Inflammatory macrophage (primary cell): ENCODE measurements around the gene PDLIM7.

ENCODE experiments used
- DNase-seq, 2 donors: peaks; one replicate each; pipeline ENCODE4 v3.0.0-alpha.2; 2020 to 2022

Gene PDLIM7

GRCh38 chr5:177524539-177524900 lies 27.1 kb upstream of the PDLIM7 start:
- no peak for DNase-seq

GRCh38 chr5:177523711-177524538 lies 26.5 kb upstream of the PDLIM7 start:
- DNase-seq, result no peak

- DNase-seq, result no peak
Observed at GRCh38 chr5:177520916-177521513, 23.6 kb upstream of the PDLIM7 start.

- no peak for DNase-seq
Observed at GRCh38 chr5:177520271-177520670, 22.9 kb upstream of the PDLIM7 start.

- no peak for DNase-seq
Observed at GRCh38 chr5:177519463-177520235, 22.2 kb upstream of the PDLIM7 start.

GRCh38 chr5:177516601-177517568 lies 19.5 kb upstream of the PDLIM7 start, which contains the start of gene DDX41:
TSS of gene DDX41 (minus strand) at chr5:177516961. CDS start at chr5:177516945, 16 bp downstream.
- peak; percentile 99 for DNase-seq

- no peak for DNase-seq
Observed at GRCh38 chr5:177515580-177515979, 18.2 kb upstream of the PDLIM7 start.

- no peak for DNase-seq
Observed at GRCh38 chr5:177514541-177514940, 17.1 kb upstream of the PDLIM7 start.

GRCh38 chr5:177513500-177513899 lies 16.1 kb upstream of the PDLIM7 start:
- DNase-seq, result no peak

GRCh38 chr5:177512736-177513380 lies 15.5 kb upstream of the PDLIM7 start:
- no peak for DNase-seq

- no peak for DNase-seq
Observed at GRCh38 chr5:177511796-177512675, 14.6 kb upstream of the PDLIM7 start.

- peak in 1 of 2 donors; percentile 22 for DNase-seq
Observed at GRCh38 chr5:177511181-177511580, 13.8 kb upstream of the PDLIM7 start.

- DNase-seq, result peak; percentile 97 to 98
Observed at GRCh38 chr5:177510567-177511053, 13.2 kb upstream of the PDLIM7 start.

GRCh38 chr5:177509991-177510566 lies 12.7 kb upstream of the PDLIM7 start:
- peak; percentile 46 to 71 for DNase-seq

- DNase-seq, result peak; percentile 72 to 76
Observed at GRCh38 chr5:177509381-177509951, 12.1 kb upstream of the PDLIM7 start, which contains the start of gene DOK3. TSS of gene DOK3 (minus strand) at chr5:177509826. CDS start at chr5:177509540, 286 bp downstream.

GRCh38 chr5:177508837-177509236 lies 11.4 kb upstream of the PDLIM7 start:
- peak; percentile 23 to 31 for DNase-seq

- DNase-seq, result no peak
Observed at GRCh38 chr5:177508221-177508611, 10.8 kb upstream of the PDLIM7 start.

- peak; percentile 46 to 49 for DNase-seq
Observed at GRCh38 chr5:177507596-177508220, 10.3 kb upstream of the PDLIM7 start.

- peak; percentile 33 to 39 for DNase-seq
Observed at GRCh38 chr5:177507165-177507564, 9.8 kb upstream of the PDLIM7 start.
